Adrenal gland (tissue), 5 donors: ENCODE measurements around the gene RAB30.

ENCODE experiments used
- POLR2A ChIP-seq, 2 donors: fragments of 450-650 bp; IDR thresholded peaks; one replicate each; pipeline ENCODE4 v1.6.1; 2017; ENCODE audit warnings: antibody characterized with exemption in 2 of 2, mild to moderate bottlenecking in 2 of 2, moderate library complexity in 1 of 2
- TF ChIP-seq, protein P1 (sequence below), 6 experiments: fragments of 450-650 bp in 4 of 6; fragments of 200-600 bp in 2 of 6; sonication (generic) in 1 of 6; IDR thresholded peaks; 1 replicate in 5 of 6; 2 replicates in 1 of 6; pipeline versions ENCODE4 v1.5.1 to v1.8.0; 2016 to 2021; ENCODE audit warnings: antibody characterized with exemption in 6 of 6, mild to moderate bottlenecking in 2 of 6, moderate library complexity in 1 of 6
- donor health status: DM: no; HTN: no; CAD: no.

DNA sequence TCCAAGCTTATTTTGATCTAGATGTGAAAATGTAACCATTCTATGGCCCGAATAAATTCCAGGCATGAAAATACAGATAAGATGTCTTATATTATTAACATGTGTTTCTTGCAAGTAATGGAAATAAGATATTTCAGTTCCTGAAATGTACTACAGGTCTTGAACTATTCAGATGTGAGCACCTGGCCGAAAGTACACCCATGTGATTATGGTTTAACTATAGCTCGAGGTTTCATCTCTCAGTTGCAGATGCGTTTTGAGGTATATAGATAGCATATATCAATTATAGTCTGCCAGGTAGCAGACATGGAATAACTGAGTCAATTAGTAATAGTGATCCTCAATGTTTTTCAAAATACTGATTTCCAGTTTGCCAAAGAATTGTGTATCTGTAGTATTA lies 101.9 kb downstream of the RAB30 start:
- TF ChIP-seq, protein P1, sequence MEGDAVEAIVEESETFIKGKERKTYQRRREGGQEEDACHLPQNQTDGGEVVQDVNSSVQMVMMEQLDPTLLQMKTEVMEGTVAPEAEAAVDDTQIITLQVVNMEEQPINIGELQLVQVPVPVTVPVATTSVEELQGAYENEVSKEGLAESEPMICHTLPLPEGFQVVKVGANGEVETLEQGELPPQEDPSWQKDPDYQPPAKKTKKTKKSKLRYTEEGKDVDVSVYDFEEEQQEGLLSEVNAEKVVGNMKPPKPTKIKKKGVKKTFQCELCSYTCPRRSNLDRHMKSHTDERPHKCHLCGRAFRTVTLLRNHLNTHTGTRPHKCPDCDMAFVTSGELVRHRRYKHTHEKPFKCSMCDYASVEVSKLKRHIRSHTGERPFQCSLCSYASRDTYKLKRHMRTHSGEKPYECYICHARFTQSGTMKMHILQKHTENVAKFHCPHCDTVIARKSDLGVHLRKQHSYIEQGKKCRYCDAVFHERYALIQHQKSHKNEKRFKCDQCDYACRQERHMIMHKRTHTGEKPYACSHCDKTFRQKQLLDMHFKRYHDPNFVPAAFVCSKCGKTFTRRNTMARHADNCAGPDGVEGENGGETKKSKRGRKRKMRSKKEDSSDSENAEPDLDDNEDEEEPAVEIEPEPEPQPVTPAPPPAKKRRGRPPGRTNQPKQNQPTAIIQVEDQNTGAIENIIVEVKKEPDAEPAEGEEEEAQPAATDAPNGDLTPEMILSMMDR (IDR thresholded peaks at IDR 0.05), result no peak
- no peak for TF ChIP-seq POLR2A (IDR thresholded peaks at IDR 0.05)
